Smooth muscle cell (in vitro differentiated cells): ENCODE data around the gene RGS5. TPM values are rescaled to one million over a fixed set of nuclear protein-coding genes. Genes with fewer than 3 reads are reported as not detected.

Source experiments
- DNase-seq: peaks from one replicate; lab custom pipeline; 2025; ENCODE audit not compliant: unreplicated experiment; lab: John Stamatoyannopoulos, UW
- H2AFZ ChIP-seq: fragments of 200-600 bp; sonication (generic); 2 replicates; pipeline ENCODE4 v1.6.0; 2016; ENCODE audit warnings: antibody characterized with exemption, low read depth, mild to moderate bottlenecking
- H3F3A ChIP-seq: fragments of 200-600 bp; sonication (generic); 2 replicates; pipeline ENCODE4 v1.6.0; 2017; ENCODE audit warnings: antibody characterized with exemption, low read depth
- H3K27ac ChIP-seq: fragments of 200-600 bp; sonication (generic); 2 replicates; pipeline ENCODE4 v1.5.1; 2016; ENCODE audit warnings: low read depth, mild to moderate bottlenecking
- H3K27me3 ChIP-seq: fragments of 200-600 bp; sonication (generic); 2 replicates; pipeline ENCODE4 v1.6.1; 2016; ENCODE audit warnings: low read depth, mild to moderate bottlenecking
- H3K36me3 ChIP-seq: fragments of 200-600 bp; sonication (generic); 2 replicates; pipeline ENCODE4 v1.5.1; 2016; ENCODE audit warnings: low read depth
- H3K4me1 ChIP-seq: fragments of 200-600 bp; sonication (generic); 2 replicates; pipeline ENCODE4 v1.5.1; 2016; ENCODE audit warnings: low read depth
- H3K4me2 ChIP-seq: fragments of 200-600 bp; sonication (generic); 2 replicates; pipeline ENCODE4 v1.6.0; 2016; ENCODE audit warnings: mild to moderate bottlenecking
- H3K4me3 ChIP-seq: fragments of 200-600 bp; sonication (generic); 2 replicates; pipeline ENCODE4 v1.5.1; 2016; ENCODE audit warnings: mild to moderate bottlenecking
- H3K79me2 ChIP-seq: fragments of 200-600 bp; sonication (generic); 2 replicates; pipeline ENCODE4 v1.6.0; 2016; ENCODE audit warnings: low read depth, mild to moderate bottlenecking
- H3K9ac ChIP-seq: fragments of 200-600 bp; sonication (generic); 2 replicates; pipeline ENCODE4 v1.6.0; 2016; ENCODE audit warnings: low read depth
- H3K9me3 ChIP-seq: fragments of 200-600 bp; sonication (generic); replicated peaks from 2 replicates; pipeline ENCODE4 v1.5.1; 2016; ENCODE audit warnings: low read depth
- H4K20me1 ChIP-seq: fragments of 200-600 bp; sonication (generic); 2 replicates; pipeline ENCODE4 v1.6.0; 2016; ENCODE audit warnings: low read depth
- WGBS: methylation state at CpG from one replicate; pipeline ENCODE4 v1.1.7; 2016; ENCODE audit warnings: low lambda C conversion rate; 5-methylcytosine and 5-hydroxymethylcytosine counted together
- polyA plus RNA-seq: library from polyadenylated mRNA; unstranded; fragments of >200 nt; fragmentation: Nextera tagmentation; extraction: Ambion mirVana; gene quantifications from 2 replicates; pipeline ENCODE4 v1.2.1, GENCODE V29; 2016
- total RNA-seq: library from RNA; depleted of rRNA; stranded (reverse); fragments of >200 nt; gene quantifications from 2 replicates; pipeline ENCODE4 v1.2.3, GENCODE V29; 2014
- TF ChIP-seq, protein P1 (sequence below): fragments of 200-600 bp; sonication (generic); IDR thresholded peaks from 2 replicates; pipeline ENCODE4 v1.5.1; 2017; ENCODE audit warnings: borderline replicate concordance, mild to moderate bottlenecking, antibody characterized with exemption; ENCODE audit not compliant: insufficient read depth, poor library complexity, severe bottlenecking

Gene RGS5
- total and polyA plus RNA-seq, 2 experiments from 2014 or later = 1.9 to 49.1 TPM

GRCh38 chr1:163163881-163164582, 38.7 kb downstream of the RGS5 start:
- Histone ChIP-seq H3K4me3 (no peak overlapping the region), H3F3A (peaks cover 11% of the 10 kb centered on the region), H3K9ac (no peak overlapping the region), H2AFZ (no peak overlapping the region), H4K20me1 (no peaks in the 10 kb centered on the region), H3K36me3 (no peaks in the 10 kb centered on the region), H3K4me2 (no peak overlapping the region), H3K9me3 (no peaks in the 10 kb centered on the region), H3K79me2 (no peaks in the 10 kb centered on the region), H3K4me1 (peaks cover 10% of the 10 kb centered on the region), H3K27ac (no peak overlapping the region), H3K27me3 (no peaks in the 10 kb centered on the region)
- no peak for DNase-seq
- WGBS = 89% methylated on average over 4 of the region's 4 CpGs
- TF ChIP-seq, protein P1, sequence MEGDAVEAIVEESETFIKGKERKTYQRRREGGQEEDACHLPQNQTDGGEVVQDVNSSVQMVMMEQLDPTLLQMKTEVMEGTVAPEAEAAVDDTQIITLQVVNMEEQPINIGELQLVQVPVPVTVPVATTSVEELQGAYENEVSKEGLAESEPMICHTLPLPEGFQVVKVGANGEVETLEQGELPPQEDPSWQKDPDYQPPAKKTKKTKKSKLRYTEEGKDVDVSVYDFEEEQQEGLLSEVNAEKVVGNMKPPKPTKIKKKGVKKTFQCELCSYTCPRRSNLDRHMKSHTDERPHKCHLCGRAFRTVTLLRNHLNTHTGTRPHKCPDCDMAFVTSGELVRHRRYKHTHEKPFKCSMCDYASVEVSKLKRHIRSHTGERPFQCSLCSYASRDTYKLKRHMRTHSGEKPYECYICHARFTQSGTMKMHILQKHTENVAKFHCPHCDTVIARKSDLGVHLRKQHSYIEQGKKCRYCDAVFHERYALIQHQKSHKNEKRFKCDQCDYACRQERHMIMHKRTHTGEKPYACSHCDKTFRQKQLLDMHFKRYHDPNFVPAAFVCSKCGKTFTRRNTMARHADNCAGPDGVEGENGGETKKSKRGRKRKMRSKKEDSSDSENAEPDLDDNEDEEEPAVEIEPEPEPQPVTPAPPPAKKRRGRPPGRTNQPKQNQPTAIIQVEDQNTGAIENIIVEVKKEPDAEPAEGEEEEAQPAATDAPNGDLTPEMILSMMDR = no peak

DNA sequence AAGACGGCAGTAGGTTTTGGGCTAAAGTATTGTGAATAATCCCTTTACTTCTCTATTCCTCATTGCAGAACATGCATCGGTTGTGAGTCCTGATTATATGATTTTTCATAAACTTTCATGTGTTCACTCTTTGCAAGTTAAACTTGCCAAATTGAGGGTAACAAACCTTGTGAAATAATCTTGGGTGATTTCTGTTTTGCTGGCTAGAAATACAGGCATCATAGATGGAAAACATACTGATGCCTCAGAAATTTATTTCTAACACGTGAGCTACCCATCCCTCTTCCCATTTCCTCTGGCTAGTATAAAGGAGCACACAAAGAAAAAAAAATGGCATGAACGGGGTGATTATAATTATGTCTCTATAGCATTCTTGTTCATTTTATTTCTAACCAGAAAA, 39.6 kb downstream of the RGS5 start:
- TF ChIP-seq, protein P1 = no peak
- no peaks in the 10 kb centered on the region for H3K36me3 ChIP-seq
- 95% methylated on average over 4 of the region's 4 CpGs for WGBS
- H3K27ac ChIP-seq = no peak overlapping the region
- H3K4me2 ChIP-seq = no peak overlapping the region
- H3K4me1 ChIP-seq = peaks cover 10% of the 10 kb centered on the region
- H4K20me1 ChIP-seq = no peaks in the 10 kb centered on the region
- no peaks in the 10 kb centered on the region for H3K27me3 ChIP-seq
- no peaks in the 10 kb centered on the region for H3K79me2 ChIP-seq
- H3K4me3 ChIP-seq = no peak overlapping the region
- no peaks in the 10 kb centered on the region for H3K9me3 ChIP-seq
- no peak overlapping the region for H2AFZ ChIP-seq
- no peak for DNase-seq
- peaks cover 11% of the 10 kb centered on the region for H3F3A ChIP-seq
- H3K9ac ChIP-seq = no peak overlapping the region

DNA sequence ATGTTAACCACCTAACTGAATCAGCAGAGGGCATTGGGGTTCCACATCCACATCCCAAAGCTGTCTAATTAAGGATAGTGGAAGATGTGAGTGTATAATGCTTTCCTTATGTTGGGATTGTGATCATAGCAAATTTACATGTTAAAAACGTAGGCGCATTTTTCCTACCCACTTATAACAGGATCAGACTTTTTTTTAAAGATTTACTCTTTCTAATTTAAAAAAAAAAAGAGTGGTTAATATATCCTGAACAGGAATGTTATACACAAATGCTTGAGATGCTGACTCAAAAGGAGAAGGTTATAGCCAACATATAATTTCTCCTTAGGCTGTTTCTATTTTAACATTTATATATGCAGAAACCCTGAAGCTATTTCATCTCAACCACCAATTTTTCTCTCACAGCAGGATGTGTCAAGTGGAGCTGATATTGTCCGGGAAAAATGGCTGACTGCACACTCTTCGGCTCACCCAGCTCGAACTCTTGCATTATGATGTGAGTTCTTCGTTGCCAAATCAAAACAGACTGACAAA, 40.3 kb downstream of the RGS5 start:
- Histone ChIP-seq H3K4me2 (no peak overlapping the region), H2AFZ (no peak overlapping the region), H3K36me3 (no peaks in the 10 kb centered on the region), H4K20me1 (no peaks in the 10 kb centered on the region), H3K9me3 (no peaks in the 10 kb centered on the region), H3K79me2 (no peaks in the 10 kb centered on the region), H3K27me3 (no peaks in the 10 kb centered on the region), H3F3A (peaks cover 8% of the 10 kb centered on the region), H3K4me3 (no peak overlapping the region), H3K27ac (no peak overlapping the region), H3K4me1 (peaks cover 10% of the 10 kb centered on the region), H3K9ac (no peak overlapping the region)
- no peak for DNase-seq
- TF ChIP-seq, protein P1 = no peak
- WGBS = 91% methylated on average over 6 of the region's 6 CpGs

GRCh38 chr1:163161841-163162240, 40.9 kb downstream of the RGS5 start:
- H3K4me3 ChIP-seq = no peak overlapping the region
- H3F3A ChIP-seq = peaks cover 2% of the 10 kb centered on the region
- no peak overlapping the region for H3K9ac ChIP-seq
- no peak overlapping the region for H3K4me2 ChIP-seq
- H3K27ac ChIP-seq = no peak overlapping the region
- no peaks in the 10 kb centered on the region for H3K36me3 ChIP-seq
- DNase-seq = no peak
- no peak overlapping the region for H2AFZ ChIP-seq
- H4K20me1 ChIP-seq = no peaks in the 10 kb centered on the region
- H3K27me3 ChIP-seq = no peaks in the 10 kb centered on the region
- TF ChIP-seq, protein P1 = no peak
- peaks cover 5% of the 10 kb centered on the region for H3K4me1 ChIP-seq
- 97% methylated on average over 5 of the region's 5 CpGs for WGBS
- H3K9me3 ChIP-seq = no peaks in the 10 kb centered on the region
- no peaks in the 10 kb centered on the region for H3K79me2 ChIP-seq
